Esophagus squamous epithelium (tissue), 4 donors: ENCODE measurements around the gene HK2.
A peak's percentile ranks its signal among the peaks of the same experiment; 100 is the strongest.

Experiments
- CTCF ChIP-seq, 6 experiments: fragments of 450-650 bp in 4 of 6; fragments of 200-600 bp in 2 of 6; sonication (generic) in 2 of 6; IDR thresholded peaks; one replicate each; pipeline ENCODE4 v1.5.1; 2016 to 2019; ENCODE audit warnings: antibody characterized with exemption in 6 of 6, mild to moderate bottlenecking in 4 of 6, moderate library complexity in 4 of 6
- POLR2A ChIP-seq, 4 donors: fragments of 450-650 bp; IDR thresholded peaks; one replicate each; pipeline ENCODE4 v1.6.1; 2017; ENCODE audit warnings: antibody characterized with exemption in 4 of 4, mild to moderate bottlenecking in 4 of 4, moderate library complexity in 3 of 4

GRCh38 chr2:74834792-74835755, 1.1 kb downstream of the HK2 start:
- TF ChIP-seq CTCF (IDR thresholded peaks at IDR 0.05) (no peak), POLR2A (IDR thresholded peaks at IDR 0.05) (peak in 1 of 4 donors; percentile 31)
